Left lobe of liver (tissue), 2 donors: Measurements from ENCODE around the gene SLC8A2. TPM values are rescaled to one million over a fixed set of nuclear protein-coding genes. Genes with fewer than 3 reads are reported as not detected.

Source experiments
- ATAC-seq: fragments of 200-7000 bp; cut with Tn5 transposase; one replicate; pipeline ENCODE4 v1.9.1; 2020; ENCODE audit warnings: mild to moderate bottlenecking, moderate library complexity
- DNase-seq: peaks from one replicate; pipeline ENCODE4 v3.0.0-alpha.2; 2020; ENCODE audit warnings: low spot score
- total RNA-seq: library from RNA; stranded (reverse); gene quantifications from one replicate; pipeline ENCODE4 v1.2.1, GENCODE V29; 2021
- donor health status: DM: no; HTN: no; CAD: no; lungs with moderate emphysema.
- donor health status: DM: no; HTN: yes; CAD: no.

SLC8A2 gene
- total RNA-seq, 1 donor from 2014 or later: 0.10 TPM

DNA sequence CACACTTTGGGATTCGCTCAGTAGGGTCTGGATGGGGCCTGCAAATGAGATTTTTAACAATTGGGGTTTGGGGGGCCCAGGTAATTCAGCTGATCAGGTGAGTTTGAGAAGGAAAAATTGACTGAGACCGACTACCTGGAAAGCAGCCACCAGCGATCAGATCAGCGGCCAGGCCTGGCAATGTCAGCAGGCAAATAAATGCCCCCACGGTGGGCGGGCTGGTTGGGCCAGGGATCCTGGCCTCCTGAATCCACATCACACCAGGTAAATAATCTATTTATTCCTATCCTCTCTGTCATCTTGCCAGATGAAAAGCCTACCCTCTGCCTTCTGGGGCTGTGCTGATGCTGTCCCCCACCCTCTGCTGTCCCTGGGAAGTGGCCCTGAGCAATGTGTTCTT, 33.8 kb upstream of the SLC8A2 start:
- ATAC-seq (no peak), DNase-seq (no peak)

- DNase-seq (no peak), ATAC-seq (no peak)
Observed at GRCh38 chr19:47503826-47504150, 32.1 kb upstream of the SLC8A2 start.

DNA sequence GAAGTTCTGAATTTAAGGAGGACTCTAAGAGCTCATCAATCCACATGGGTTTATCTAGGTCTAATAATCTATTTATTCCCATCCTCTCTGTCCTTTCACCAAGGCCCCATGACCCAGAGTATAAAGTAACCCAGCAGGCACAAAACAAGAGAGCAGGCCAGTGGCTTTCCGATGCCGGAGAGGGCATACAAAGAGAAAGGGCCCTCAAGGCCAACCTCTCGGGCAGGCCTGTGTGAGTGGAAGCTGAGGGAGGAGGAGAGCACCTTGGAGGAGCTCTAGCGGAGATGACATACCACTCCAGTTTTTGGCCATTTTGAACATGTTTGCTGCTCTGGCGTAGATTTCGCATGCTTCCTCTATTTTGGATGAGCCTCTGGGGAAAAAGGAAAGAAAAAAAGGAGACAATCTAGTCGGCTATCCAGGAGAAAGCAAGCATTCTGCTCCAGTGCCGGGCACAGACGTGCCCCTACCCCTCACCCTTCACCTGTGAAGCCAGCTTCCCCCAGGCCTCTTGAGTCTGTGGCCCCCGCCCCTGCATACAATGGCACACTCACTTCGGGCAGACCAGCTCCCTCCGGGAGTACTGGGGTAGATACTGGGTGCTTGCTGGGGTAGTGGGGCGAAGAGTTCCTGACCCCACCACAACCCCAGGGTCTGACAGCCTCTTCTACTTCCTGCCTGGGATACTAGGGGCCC, 31.6 kb upstream of the SLC8A2 start:
- ATAC-seq (no peak), DNase-seq (no peak)

DNA sequence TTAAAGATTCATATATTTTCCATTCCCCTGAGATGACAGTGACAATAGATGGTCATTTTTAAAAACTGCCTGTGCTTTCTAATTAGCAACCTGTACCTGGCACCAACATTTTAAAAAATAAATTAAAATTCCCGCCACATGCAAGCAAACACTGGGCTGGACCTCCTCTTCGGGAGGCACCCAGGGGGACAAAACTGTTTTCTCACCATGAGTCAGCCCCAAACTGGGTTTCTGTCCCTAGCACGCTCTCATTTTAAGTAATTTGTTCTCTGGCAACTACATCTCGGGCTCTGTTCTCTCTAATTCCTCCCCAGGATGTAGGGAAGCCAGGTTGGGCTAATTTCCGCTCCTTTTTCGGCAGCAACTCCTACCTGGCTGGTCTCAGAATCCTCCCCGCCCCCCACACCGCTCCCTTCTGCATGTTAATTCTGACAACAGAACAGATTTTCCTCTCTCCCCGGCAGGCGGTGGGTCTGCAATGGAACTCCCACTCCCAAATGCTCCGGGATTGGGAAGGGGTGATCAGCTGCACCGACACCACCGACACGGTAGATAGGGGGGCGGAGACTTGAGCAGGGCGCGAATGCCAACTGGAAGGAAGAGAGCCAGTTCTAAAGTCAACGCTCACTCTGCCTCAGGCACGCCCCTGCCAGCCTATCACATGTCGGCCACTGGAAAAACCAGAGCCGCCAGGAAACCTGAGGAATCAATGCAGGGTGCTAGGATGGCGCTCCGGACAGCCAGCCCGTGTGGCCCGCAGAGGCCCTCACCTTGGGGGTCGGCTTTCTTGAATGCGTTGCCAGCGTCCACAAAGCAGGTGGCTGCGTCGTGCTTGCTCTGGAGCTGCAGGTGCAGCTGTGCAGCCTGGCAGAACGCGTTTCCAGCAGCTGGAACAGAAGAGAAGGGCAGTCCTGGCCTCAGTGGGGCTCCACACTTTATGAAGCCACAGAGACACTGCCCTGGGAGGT, 28.5 kb upstream of the SLC8A2 start:
- no peak for ATAC-seq
- DNase-seq: no peak

- ATAC-seq: no peak
Observed at GRCh38 chr19:47499371-47499770, 27.7 kb upstream of the SLC8A2 start.

GRCh38 chr19:47498561-47498960, 26.9 kb upstream of the SLC8A2 start:
- DNase-seq (no peak), ATAC-seq (no peak)

More at GRCh38 chr19:47499371-47499770, 27.7 kb upstream of the SLC8A2 start:
- no peak for DNase-seq

GRCh38 chr19:47497821-47498520, 26.3 kb upstream of the SLC8A2 start:
- ATAC-seq (peak; percentile 7), DNase-seq (no peak)

GRCh38 chr19:47497050-47497766, 25.5 kb upstream of the SLC8A2 start:
- ATAC-seq (peak; percentile 4), DNase-seq (no peak)

DNA sequence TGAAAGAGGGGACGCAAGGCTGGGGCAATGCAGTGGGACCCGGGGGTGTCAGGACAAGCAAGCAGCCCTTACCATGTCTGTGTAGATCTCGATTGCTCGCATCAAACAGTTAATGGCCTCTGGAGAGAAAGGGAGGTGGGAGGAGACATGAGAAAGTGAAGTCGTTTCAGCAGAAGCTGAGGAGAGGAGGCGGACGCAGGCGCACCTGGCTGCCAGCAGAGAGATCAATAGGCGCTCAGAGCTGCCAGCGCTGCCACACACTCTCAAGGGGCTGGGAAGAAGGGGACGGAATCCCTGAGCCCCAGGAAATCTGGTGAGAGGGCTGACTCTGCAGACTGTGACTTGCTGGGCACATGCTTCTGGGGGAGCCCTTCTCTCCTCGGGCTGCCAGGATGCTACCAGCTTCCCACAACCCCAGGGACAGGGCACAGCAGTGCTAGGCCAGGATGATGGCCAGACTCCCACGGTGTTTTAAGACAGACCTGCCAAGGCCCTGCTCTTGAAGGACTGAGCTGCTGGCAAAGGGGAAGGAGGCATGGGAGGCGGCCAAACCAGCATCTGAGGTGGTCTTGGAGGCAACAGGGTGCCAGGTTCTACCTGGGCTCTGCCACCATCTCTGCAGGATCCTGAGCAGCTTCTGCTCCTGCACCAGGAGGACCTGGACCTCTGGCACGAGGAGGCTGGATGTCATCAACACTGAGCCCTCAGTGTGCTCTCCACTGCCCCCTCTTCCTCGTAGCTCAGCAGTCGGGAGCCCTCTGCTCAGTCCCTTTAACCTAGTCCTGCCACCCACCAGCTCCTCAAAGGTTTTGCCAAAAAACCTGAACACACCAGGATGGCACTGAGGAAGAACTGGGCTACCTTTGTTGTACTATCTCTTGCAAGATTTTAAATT, 24.0 kb upstream of the SLC8A2 start:
- ATAC-seq: peak; percentile 37
- DNase-seq: no peak

DNA sequence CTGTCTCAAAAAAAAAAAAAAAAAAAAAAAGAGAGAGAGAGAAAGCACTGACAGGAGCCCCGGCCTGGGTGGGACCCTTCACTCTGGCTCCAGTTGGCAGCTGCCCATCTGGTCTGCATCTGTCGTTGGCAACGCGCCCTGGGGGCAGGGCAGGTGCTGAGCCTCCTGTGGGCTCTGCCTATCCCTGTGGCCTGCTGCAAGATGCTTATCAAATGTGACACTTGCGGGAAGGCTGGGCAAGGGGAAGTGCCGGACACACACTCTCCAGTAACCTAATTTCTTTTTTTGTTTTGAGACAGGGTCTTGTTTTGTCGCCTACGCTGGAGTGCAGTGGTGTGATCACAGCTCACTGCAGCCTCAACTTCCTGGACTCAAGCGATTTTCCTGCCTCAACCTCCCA, 23.0 kb upstream of the SLC8A2 start:
- ATAC-seq (no peak), DNase-seq (no peak)

- DNase-seq: no peak
- no peak for ATAC-seq
Observed at GRCh38 chr19:47494211-47494547, 22.5 kb upstream of the SLC8A2 start.

- DNase-seq (no peak), ATAC-seq (no peak)
Observed at GRCh38 chr19:47493378-47494210, 21.9 kb upstream of the SLC8A2 start.

- DNase-seq (no peak), ATAC-seq (no peak)
Observed at GRCh38 chr19:47492571-47493377, 21.1 kb upstream of the SLC8A2 start.

GRCh38 chr19:47492137-47492533, 20.4 kb upstream of the SLC8A2 start:
- peak; percentile 3 for ATAC-seq

GRCh38 chr19:47491358-47492136, 19.9 kb upstream of the SLC8A2 start:
- no peak for ATAC-seq
- DNase-seq: no peak

More at GRCh38 chr19:47492137-47492533, 20.4 kb upstream of the SLC8A2 start:
- no peak for DNase-seq

GRCh38 chr19:47490847-47491246, 19.2 kb upstream of the SLC8A2 start:
- DNase-seq: no peak
- no peak for ATAC-seq

- DNase-seq (no peak), ATAC-seq (no peak)
Observed at GRCh38 chr19:47490031-47490430, 18.3 kb upstream of the SLC8A2 start.
